Measurements from ENCODE around the gene VMO1. TPM values are rescaled to one million over a fixed set of nuclear protein-coding genes. Genes with fewer than 3 reads are reported as not detected.

VMO1 gene
- total RNA-seq, 4 donors from 2014 or later = 1.3 to 3.5 TPM; not detected in 2

DNA sequence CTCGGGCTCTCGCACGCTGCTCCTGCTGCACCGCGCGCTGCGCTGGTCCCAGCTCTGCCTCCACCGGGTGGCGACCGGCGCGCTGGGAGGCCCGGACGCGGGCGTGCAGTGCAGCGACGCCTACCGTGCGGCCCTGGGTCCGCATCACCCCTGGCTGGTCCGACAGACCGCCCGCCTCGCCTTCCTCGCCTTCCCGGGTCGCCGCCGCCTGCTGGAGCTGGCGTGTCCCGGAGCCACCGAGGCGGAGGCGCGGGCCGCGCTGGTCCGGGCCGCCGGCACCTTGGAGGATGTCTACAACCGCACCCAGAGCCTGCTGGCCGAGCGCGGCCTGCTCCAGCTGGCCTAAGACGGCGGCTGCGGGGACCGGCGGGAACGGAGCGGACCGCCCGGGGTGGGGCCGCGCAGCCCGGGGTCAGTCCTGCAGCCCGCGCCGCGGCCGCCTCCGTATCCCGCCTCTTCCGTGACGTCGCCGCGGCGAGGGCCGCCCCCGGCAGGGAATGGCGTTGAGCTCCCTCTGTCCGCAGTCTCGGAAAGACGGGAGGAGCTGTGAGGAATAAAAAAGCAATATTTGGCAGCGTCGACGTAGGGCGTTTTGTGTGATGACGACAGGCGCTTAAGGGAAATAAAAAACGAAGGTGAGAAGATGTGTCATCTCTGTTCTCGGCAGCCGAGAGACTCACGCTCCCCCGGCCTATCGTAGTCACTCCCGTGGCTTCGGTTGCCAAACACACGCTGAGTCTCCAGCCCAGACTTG is 4.0 kb upstream of the VMO1 start:
- Histone ChIP-seq H3K9me3 (no peaks in the 10 kb centered on the region), H3K36me3 (no peaks in the 10 kb centered on the region)
- ATAC-seq = peak; percentile 96

GRCh38 chr17:4789701-4789950 is 3.5 kb upstream of the VMO1 start:
- no peaks in the 10 kb centered on the region for H3K36me3 ChIP-seq
- H3K27me3 ChIP-seq = peaks cover 17% of the 10 kb centered on the region
- no peaks in the 10 kb centered on the region for H3K9me3 ChIP-seq
- H3K27ac ChIP-seq = peak overlapping the region; percentile 71 to 98 (median 96)
- TF ChIP-seq, protein P1, sequence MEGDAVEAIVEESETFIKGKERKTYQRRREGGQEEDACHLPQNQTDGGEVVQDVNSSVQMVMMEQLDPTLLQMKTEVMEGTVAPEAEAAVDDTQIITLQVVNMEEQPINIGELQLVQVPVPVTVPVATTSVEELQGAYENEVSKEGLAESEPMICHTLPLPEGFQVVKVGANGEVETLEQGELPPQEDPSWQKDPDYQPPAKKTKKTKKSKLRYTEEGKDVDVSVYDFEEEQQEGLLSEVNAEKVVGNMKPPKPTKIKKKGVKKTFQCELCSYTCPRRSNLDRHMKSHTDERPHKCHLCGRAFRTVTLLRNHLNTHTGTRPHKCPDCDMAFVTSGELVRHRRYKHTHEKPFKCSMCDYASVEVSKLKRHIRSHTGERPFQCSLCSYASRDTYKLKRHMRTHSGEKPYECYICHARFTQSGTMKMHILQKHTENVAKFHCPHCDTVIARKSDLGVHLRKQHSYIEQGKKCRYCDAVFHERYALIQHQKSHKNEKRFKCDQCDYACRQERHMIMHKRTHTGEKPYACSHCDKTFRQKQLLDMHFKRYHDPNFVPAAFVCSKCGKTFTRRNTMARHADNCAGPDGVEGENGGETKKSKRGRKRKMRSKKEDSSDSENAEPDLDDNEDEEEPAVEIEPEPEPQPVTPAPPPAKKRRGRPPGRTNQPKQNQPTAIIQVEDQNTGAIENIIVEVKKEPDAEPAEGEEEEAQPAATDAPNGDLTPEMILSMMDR (IDR thresholded peaks at IDR 0.05) = no peak
- TF ChIP-seq POLR2AphosphoS5 (IDR thresholded peaks at IDR 0.05) (no peak), EP300 (IDR thresholded peaks at IDR 0.05) (no peak)
- peak overlapping the region; percentile 65 to 81 for H3K4me3 ChIP-seq
- no CpG with 5 or more reads among the region's 25 CpGs for WGBS, 2 donors (ENCODE audit: low coverage in 1 of 2)
- peaks cover 0 to 54% (median 28%) of the 10 kb centered on the region in 3 donors for H3K4me1 ChIP-seq
- ATAC-seq = no peak

More for the DNA sequence above, 4.0 kb upstream of the VMO1 start:
- peaks cover 12% of the 10 kb centered on the region for H3K27me3 ChIP-seq
- H3K27ac ChIP-seq = peak overlapping the region; percentile 71 to 98 (median 96)
- TF ChIP-seq POLR2A (IDR thresholded peaks at IDR 0.05) (peak; percentile 83 to 96), POLR2AphosphoS5 (IDR thresholded peaks at IDR 0.05) (peak; percentile 85), EP300 (IDR thresholded peaks at IDR 0.05) (no peak)
- TF ChIP-seq, protein P1 (IDR thresholded peaks at IDR 0.05) = peak in 3 of 4 experiments; percentile 88 to 93 (median 92)
- H3K4me3 ChIP-seq = peak overlapping the region; percentile 65 to 81
- no CpG with 5 or more reads among the region's 91 CpGs for WGBS, 2 donors (ENCODE audit: low coverage in 1 of 2)
- H3K4me1 ChIP-seq = peaks cover 0 to 50% (median 28%) of the 10 kb centered on the region in 3 donors

DNA sequence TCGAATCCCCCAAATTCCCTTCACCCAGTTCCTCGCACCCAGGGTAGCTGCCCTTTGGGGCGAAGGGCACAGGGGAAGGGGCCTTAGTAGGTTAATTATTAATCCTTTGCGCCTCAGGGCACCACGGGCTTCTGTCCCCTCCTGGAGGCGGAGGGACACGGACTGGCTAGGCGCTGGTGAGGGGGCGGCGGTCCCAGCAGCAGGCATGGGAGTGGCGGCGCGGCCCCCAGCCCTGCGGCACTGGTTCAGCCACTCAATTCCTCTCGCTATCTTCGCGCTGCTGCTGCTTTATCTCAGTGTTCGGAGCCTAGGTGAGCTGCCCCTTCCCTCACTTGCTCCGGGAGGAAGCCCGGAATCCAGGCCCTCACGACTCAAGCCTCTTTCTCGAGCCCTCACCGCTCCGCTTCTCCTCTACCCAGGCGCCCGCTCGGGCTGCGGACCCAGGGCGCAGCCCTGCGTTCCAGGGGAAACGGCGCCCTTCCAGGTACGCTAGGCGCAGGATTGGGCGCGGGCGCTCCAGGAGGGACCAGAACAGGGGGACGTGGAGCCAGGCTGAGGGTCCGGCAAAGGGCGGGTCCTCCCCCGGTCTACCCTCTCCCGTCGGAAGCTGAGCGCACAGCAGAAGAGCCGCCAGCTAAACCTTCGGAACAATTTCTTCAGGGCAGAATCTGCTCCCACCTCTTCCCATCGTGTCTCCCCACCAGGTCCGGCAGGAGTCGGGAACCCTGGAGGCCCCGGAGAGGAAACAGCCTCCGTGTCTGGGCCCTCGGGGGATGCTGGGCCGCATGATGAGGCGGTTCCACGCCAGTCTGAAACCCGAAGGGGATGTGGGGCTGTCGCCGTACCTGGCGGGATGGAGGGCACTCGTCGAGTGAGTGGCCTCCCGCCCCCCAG is 2.9 kb upstream of the VMO1 start, which contains the start of gene GLTPD2:
GLTPD2 (plus strand) TSS at position 158 of the 894 bp plus-strand sequence; CDS start at position 206, 48 bp downstream.
- no peak for TF ChIP-seq POLR2A (IDR thresholded peaks at IDR 0.05)
- H3K9me3 ChIP-seq = no peaks in the 10 kb centered on the region
- 60% methylated on average over 5 of the region's 62 CpGs; no CpG with 5 or more reads in 1 of the 2 donors for WGBS, 2 donors (ENCODE audit: low coverage in 1 of 2)
- peak within 1 kb of the TSS; percentile 65 to 81 for H3K4me3 ChIP-seq
- ATAC-seq = no peak
- peak within 1 kb of the TSS; percentile 71 to 98 (median 96) for H3K27ac ChIP-seq
- peaks cover 22% of the 10 kb centered on the region for H3K27me3 ChIP-seq
- peaks cover 0 to 54% (median 28%) of the 10 kb centered on the region in 3 donors for H3K4me1 ChIP-seq
- no peaks in the 10 kb centered on the region for H3K36me3 ChIP-seq

DNA sequence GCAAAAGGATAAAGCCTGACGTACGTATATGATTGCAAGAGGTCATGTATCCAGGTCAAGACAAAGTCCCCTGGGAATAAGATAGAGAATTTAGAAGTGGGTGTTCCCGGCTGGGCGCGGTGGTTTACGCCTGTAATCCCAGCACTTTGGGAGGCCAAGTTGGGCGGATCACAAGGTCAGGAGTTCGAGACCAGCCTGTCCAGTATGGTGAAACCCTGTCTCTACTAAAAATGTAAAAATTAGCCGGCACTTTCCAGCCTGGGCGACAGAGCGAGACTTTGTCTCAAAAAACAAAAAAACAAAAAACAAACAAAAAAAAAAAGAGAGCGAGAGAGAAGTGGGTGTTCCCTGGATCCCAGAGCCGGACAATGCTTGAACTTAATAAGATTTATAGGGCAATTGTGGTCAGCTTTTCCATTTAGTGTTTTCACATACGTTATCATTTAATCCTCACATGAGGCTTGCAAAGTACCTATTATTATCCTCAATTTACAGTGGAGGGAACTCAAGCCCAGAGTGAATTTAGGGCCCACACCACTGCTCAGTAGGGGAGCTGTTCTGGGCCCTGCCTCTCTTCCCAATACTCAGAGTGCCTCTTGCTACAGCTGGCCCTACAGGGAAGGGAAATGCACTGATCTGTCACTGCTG is 2.1 kb upstream of the VMO1 start:
- Histone ChIP-seq H3K27me3 (peaks cover 30% of the 10 kb centered on the region), H3K9me3 (no peaks in the 10 kb centered on the region), H3K27ac (peak overlapping the region in 2 of 4 donors; percentile 95 to 98), H3K4me3 (no peak overlapping the region), H3K4me1 (peaks cover 0 to 54% (median 28%) of the 10 kb centered on the region in 3 donors), H3K36me3 (no peaks in the 10 kb centered on the region)
- WGBS, 2 donors (ENCODE audit: low coverage in 1 of 2) = 79 to 81% methylated on average over 12 to 14 of the region's 14 CpGs
- no peak for ATAC-seq
- TF ChIP-seq POLR2A (IDR thresholded peaks at IDR 0.05) = no peak
- TF ChIP-seq POLR2AphosphoS5 (IDR thresholded peaks at IDR 0.05) = no peak
- TF ChIP-seq, protein P1 (IDR thresholded peaks at IDR 0.05) = no peak
- no peak for TF ChIP-seq EP300 (IDR thresholded peaks at IDR 0.05)

- H3K27ac ChIP-seq = peak overlapping the region in 2 of 4 donors; percentile 35 to 45
- H3K4me3 ChIP-seq = peak overlapping the region in 1 of 2 donors; percentile 41
- no peak for ATAC-seq
- H3K9me3 ChIP-seq = no peaks in the 10 kb centered on the region
- peaks cover 47% of the 10 kb centered on the region for H3K27me3 ChIP-seq
- 15 to 22% methylated on average over 4 to 5 of the region's 6 CpGs for WGBS, 2 donors (ENCODE audit: low coverage in 1 of 2)
- H3K4me1 ChIP-seq = peaks cover 0 to 54% (median 28%) of the 10 kb centered on the region in 3 donors
- TF ChIP-seq, protein P1 (IDR thresholded peaks at IDR 0.05) = no peak
- TF ChIP-seq POLR2A (IDR thresholded peaks at IDR 0.05) = no peak
- no peak for TF ChIP-seq EP300 (IDR thresholded peaks at IDR 0.05)
- TF ChIP-seq POLR2AphosphoS5 (IDR thresholded peaks at IDR 0.05) = no peak
- H3K36me3 ChIP-seq = no peaks in the 10 kb centered on the region
These were observed 352 bp upstream of the VMO1 start for GRCh38 chr17:4786516-4786915.
